ENCODE data around the gene ASB1. TPM values are rescaled to one million over a fixed set of nuclear protein-coding genes. Genes with fewer than 3 reads are reported as not detected.

The ASB1 gene
- total RNA-seq, 3 donors from 2014 or later = 11.2 to 18.7 (median 18.4) TPM

DNA sequence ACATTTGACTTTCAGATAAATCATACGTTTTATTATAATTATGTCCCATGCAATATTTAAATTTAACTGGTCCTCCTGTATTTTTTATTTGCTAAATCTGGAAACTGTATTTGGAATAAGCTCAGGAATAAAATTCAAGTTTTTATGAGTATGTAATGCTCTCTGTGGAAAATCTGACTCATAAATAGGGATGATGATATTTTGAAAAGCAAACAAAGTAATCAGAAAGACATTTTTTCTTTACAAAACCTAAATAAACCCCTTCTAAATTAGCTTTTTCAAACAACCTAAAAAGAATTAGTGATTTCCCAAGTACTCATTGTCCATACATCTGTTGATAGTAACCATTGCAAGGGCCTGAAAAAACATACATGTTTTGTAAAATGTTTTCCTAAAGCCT lies 41.1 kb downstream of the ASB1 start:
- intact Hi-C loops (cut with DNase I; ENCODE audit: low total_unique reads) = no loop called here
- no peaks in the 10 kb centered on the region for H3K27me3 ChIP-seq
- H3K9me3 ChIP-seq = peaks cover 0 to under 1% of the 10 kb centered on the region in 2 donors
- H3K4me1 ChIP-seq = no peaks in the 10 kb centered on the region
- no peak overlapping the region for H3K27ac ChIP-seq
- no peak for TF ChIP-seq POLR2A (IDR thresholded peaks at IDR 0.05)
- TF ChIP-seq POLR2AphosphoS5 (IDR thresholded peaks at IDR 0.05) = no peak
- no peak for TF ChIP-seq CTCF (IDR thresholded peaks at IDR 0.05)
- H3K4me3 ChIP-seq = no peak overlapping the region
- no peak for DNase-seq (ENCODE audit: low spot score in 2 of 2)
- H3K36me3 ChIP-seq = no peaks in the 10 kb centered on the region

GRCh38 chr2:238469155-238469554 lies 42.4 kb downstream of the ASB1 start:
- Histone ChIP-seq H3K36me3 (no peaks in the 10 kb centered on the region), H3K27me3 (no peaks in the 10 kb centered on the region), H3K4me1 (no peaks in the 10 kb centered on the region), H3K27ac (no peak overlapping the region), H3K4me3 (no peak overlapping the region), H3K9me3 (peaks cover 5 to 9% of the 10 kb centered on the region in 2 donors)
- TF ChIP-seq CTCF (IDR thresholded peaks at IDR 0.05) (no peak), POLR2A (IDR thresholded peaks at IDR 0.05) (no peak), POLR2AphosphoS5 (IDR thresholded peaks at IDR 0.05) (no peak)
- intact Hi-C loops (cut with DNase I; ENCODE audit: low total_unique reads) = no loop called here
- no peak for DNase-seq (ENCODE audit: low spot score in 2 of 2)

DNA sequence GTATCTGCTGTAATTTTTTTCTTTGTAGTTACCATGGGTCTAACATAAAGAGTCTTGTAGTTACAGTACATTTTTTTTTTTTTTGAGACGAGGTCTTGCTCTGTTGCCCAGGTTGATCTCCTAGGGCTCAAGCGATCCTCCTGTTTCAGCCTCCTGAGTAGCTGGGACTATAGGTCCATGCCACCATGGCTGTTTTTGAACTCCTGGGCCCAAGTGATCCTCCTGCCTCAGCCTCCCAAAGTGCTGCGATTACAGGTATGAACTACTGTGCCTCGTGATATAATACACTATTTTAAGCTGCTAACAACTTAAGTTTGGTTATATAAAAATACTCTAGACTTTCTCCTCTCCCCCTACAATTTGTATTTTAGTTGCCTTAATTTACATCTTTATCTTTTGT lies 46.3 kb downstream of the ASB1 start:
- TF ChIP-seq POLR2A (IDR thresholded peaks at IDR 0.05) (no peak), POLR2AphosphoS5 (IDR thresholded peaks at IDR 0.05) (no peak), CTCF (IDR thresholded peaks at IDR 0.05) (no peak)
- peaks cover 8 to 12% of the 10 kb centered on the region in 2 donors for H3K9me3 ChIP-seq
- no peak overlapping the region for H3K27ac ChIP-seq
- no peak overlapping the region for H3K4me3 ChIP-seq
- DNase-seq (ENCODE audit: low spot score in 2 of 2) = no peak
- H3K36me3 ChIP-seq = no peaks in the 10 kb centered on the region
- no peaks in the 10 kb centered on the region for H3K4me1 ChIP-seq
- intact Hi-C loops (cut with DNase I; ENCODE audit: low total_unique reads) = no loop called here
- H3K27me3 ChIP-seq = no peaks in the 10 kb centered on the region

GRCh38 chr2:238473523-238473922 lies 46.8 kb downstream of the ASB1 start:
- no peak overlapping the region for H3K4me3 ChIP-seq
- H3K27ac ChIP-seq = no peak overlapping the region
- DNase-seq (ENCODE audit: low spot score in 2 of 2) = no peak
- no peaks in the 10 kb centered on the region for H3K4me1 ChIP-seq
- TF ChIP-seq POLR2A (IDR thresholded peaks at IDR 0.05) = no peak
- TF ChIP-seq POLR2AphosphoS5 (IDR thresholded peaks at IDR 0.05) = no peak
- TF ChIP-seq CTCF (IDR thresholded peaks at IDR 0.05) = no peak
- no peaks in the 10 kb centered on the region for H3K36me3 ChIP-seq
- H3K27me3 ChIP-seq = no peaks in the 10 kb centered on the region
- H3K9me3 ChIP-seq = peaks cover 9 to 17% of the 10 kb centered on the region in 2 donors
- intact Hi-C loops (cut with DNase I; ENCODE audit: low total_unique reads) = no loop called here

GRCh38 chr2:238475034-238475433 lies 48.3 kb downstream of the ASB1 start:
- intact Hi-C loops (cut with DNase I; ENCODE audit: low total_unique reads) = no loop called here
- Histone ChIP-seq H3K4me3 (no peak overlapping the region), H3K9me3 (peaks cover 15 to 25% of the 10 kb centered on the region in 2 donors), H3K27ac (no peak overlapping the region), H3K4me1 (no peaks in the 10 kb centered on the region), H3K27me3 (no peaks in the 10 kb centered on the region), H3K36me3 (no peaks in the 10 kb centered on the region)
- DNase-seq (ENCODE audit: low spot score in 2 of 2) = no peak
- TF ChIP-seq POLR2A (IDR thresholded peaks at IDR 0.05) = no peak
- TF ChIP-seq CTCF (IDR thresholded peaks at IDR 0.05) = no peak
- TF ChIP-seq POLR2AphosphoS5 (IDR thresholded peaks at IDR 0.05) = no peak
